OCI-LY7 (cell line): ENCODE results near the gene B3GALT5. TPM values are rescaled to one million over a fixed set of nuclear protein-coding genes. Genes with fewer than 3 reads are reported as not detected.

Experiments used
- BruUV-seq: library from RNA; stranded (reverse); fragments of 400-500 nt; replicated peaks from 2 replicates; lab custom pipeline; 2021; lab: Mats Ljungman, UMichigan
- CTCF ChIA-PET: fragments of 300-600 bp; sonication (Branson Sonifier 250); formaldehyde crosslinking; loops from one replicate; lab custom pipeline; 2022; ENCODE audit warnings: antibody characterized with exemption; ENCODE audit not compliant: unreplicated experiment; lab: Charles Lee
- POLR2A ChIA-PET: fragments of 300-600 bp; sonication (Branson Sonifier 250); formaldehyde crosslinking; loops from one replicate; lab custom pipeline; 2022; ENCODE audit warnings: antibody characterized with exemption; lab: Charles Lee
- DNase-seq: peaks from one replicate; pipeline ENCODE4 v3.0.0-alpha.2; 2015; ENCODE audit warnings: low spot score
- H2AFZ ChIP-seq: fragments of 200-600 bp; sonication (generic), shearing (Covaris generic); 2 replicates; pipeline ENCODE4 v1.6.1; 2014; ENCODE audit warnings: mild to moderate bottlenecking, antibody characterized with exemption, low read length, moderate library complexity
- H3K27ac ChIP-seq: fragments of 200-600 bp; sonication (generic); 2 replicates; pipeline ENCODE4 v1.5.1; 2014; ENCODE audit warnings: mixed run types, low read depth, mild to moderate bottlenecking, moderate library complexity, low read length, inconsistent platforms; ENCODE audit not compliant: poor library complexity, severe bottlenecking
- H3K36me3 ChIP-seq: fragments of 200-600 bp; sonication (generic); 2 replicates; pipeline ENCODE4 v1.6.1; 2014; ENCODE audit warnings: mild to moderate bottlenecking, antibody characterized with exemption, low read length, moderate library complexity, mixed read lengths; ENCODE audit not compliant: insufficient read depth
- H3K4me1 ChIP-seq: fragments of 200-600 bp; sonication (generic); 2 replicates; pipeline ENCODE4 v1.5.1; 2014; ENCODE audit warnings: mild to moderate bottlenecking, low read length; ENCODE audit not compliant: insufficient read depth, poor library complexity, severe bottlenecking
- H3K4me2 ChIP-seq: fragments of 200-600 bp; sonication (generic); 2 replicates; pipeline ENCODE4 v1.6.1; 2014; ENCODE audit warnings: mild to moderate bottlenecking, low read length
- H3K4me3 ChIP-seq: fragments of 200-600 bp; sonication (generic); 2 replicates; pipeline ENCODE4 v1.5.1; 2014; ENCODE audit warnings: mild to moderate bottlenecking, low read depth, low read length; ENCODE audit not compliant: poor library complexity, severe bottlenecking
- H3K79me2 ChIP-seq: fragments of 200-600 bp; sonication (generic); 2 replicates; pipeline ENCODE4 v1.6.1; 2016; ENCODE audit warnings: low read depth, mild to moderate bottlenecking, low read length, moderate library complexity, mixed read lengths; ENCODE audit not compliant: insufficient read depth
- H3K9me2 ChIP-seq: fragments of 200-600 bp; sonication (generic); 2 replicates; pipeline ENCODE4 v1.6.1; 2016; ENCODE audit warnings: mild to moderate bottlenecking, low read length, mixed read lengths; ENCODE audit not compliant: insufficient read depth
- H3K9me3 ChIP-seq: fragments of 200-600 bp; sonication (generic); 2 replicates; pipeline ENCODE4 v1.6.1; 2014; ENCODE audit warnings: mild to moderate bottlenecking, mixed run types, low read length, mixed read lengths
- H4K20me1 ChIP-seq: fragments of 200-600 bp; sonication (generic); 2 replicates; pipeline ENCODE4 v1.6.1; 2014; ENCODE audit warnings: mild to moderate bottlenecking, antibody characterized with exemption, low read length, moderate library complexity, mixed read lengths; ENCODE audit not compliant: insufficient read depth
- EZH2phosphoT487 ChIP-seq: fragments of 200-600 bp; sonication (generic); IDR thresholded peaks from 2 replicates; pipeline ENCODE4 v1.6.1; 2018; ENCODE audit warnings: low read depth, borderline replicate concordance, mild to moderate bottlenecking, mixed run types, antibody characterized with exemption, low read length, moderate library complexity, mixed read lengths
- intact Hi-C: fragments of 100-400 bp; cut with micrococcal nuclease; formaldehyde crosslinking; loops from one replicate; pipeline ENCODE4 v1.10.0; 2022; ENCODE audit not compliant: unreplicated experiment
- total RNA-seq, 2 experiments: library from RNA; depleted of rRNA in 1 of 2; stranded (reverse); fragments of >200 nt in 1 of 2; shearing (Covaris generic) in 1 of 2; gene quantifications; 2 replicates each; pipeline ENCODE4 v1.2.3, GENCODE V29; 2014 to 2022
- TF ChIP-seq, protein P1 (sequence below): fragments of 200-600 bp; sonication (generic); conservative IDR thresholded peaks from 2 replicates; pipeline ENCODE4 v1.5.1; 2014; ENCODE audit warnings: mild to moderate bottlenecking, antibody characterized with exemption, low read length, moderate library complexity, mixed read lengths

Gene B3GALT5
- total RNA-seq, 2 experiments from 2014 or later = not detected

DNA sequence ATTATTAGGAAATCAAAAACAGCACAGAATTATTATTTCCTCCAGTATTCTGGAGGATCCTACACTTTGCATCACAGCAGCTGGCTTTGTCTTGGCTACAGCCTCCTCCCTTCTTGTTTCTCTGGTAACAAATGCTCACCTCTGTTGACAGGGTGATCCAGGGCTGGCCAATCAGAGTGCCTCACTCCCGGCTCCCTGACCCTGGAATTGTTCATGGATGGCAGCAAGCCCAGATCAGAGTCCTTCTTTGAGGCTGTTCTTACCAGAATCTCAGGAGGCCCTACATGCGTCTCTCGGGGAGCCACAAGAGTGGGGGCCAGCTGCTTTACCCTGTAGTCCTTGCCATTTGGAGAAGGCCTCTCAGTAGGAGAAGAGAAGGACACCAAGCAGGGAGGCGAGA, 83.9 kb downstream of the B3GALT5 start:
- intact Hi-C loops = no loop called here
- ChIA-PET POLR2A (no interaction called here), CTCF (no interaction called here)
- H3K9me2 ChIP-seq = no peaks in the 10 kb centered on the region
- no peak overlapping the region for H3K4me2 ChIP-seq
- TF ChIP-seq EZH2phosphoT487 = no peak
- TF ChIP-seq, protein P1, sequence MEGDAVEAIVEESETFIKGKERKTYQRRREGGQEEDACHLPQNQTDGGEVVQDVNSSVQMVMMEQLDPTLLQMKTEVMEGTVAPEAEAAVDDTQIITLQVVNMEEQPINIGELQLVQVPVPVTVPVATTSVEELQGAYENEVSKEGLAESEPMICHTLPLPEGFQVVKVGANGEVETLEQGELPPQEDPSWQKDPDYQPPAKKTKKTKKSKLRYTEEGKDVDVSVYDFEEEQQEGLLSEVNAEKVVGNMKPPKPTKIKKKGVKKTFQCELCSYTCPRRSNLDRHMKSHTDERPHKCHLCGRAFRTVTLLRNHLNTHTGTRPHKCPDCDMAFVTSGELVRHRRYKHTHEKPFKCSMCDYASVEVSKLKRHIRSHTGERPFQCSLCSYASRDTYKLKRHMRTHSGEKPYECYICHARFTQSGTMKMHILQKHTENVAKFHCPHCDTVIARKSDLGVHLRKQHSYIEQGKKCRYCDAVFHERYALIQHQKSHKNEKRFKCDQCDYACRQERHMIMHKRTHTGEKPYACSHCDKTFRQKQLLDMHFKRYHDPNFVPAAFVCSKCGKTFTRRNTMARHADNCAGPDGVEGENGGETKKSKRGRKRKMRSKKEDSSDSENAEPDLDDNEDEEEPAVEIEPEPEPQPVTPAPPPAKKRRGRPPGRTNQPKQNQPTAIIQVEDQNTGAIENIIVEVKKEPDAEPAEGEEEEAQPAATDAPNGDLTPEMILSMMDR = no peak
- no peaks in the 10 kb centered on the region for H3K79me2 ChIP-seq
- no peaks in the 10 kb centered on the region for H4K20me1 ChIP-seq
- BruUV-seq = no TSS peak
- no peaks in the 10 kb centered on the region for H3K4me1 ChIP-seq
- DNase-seq = no peak
- no peaks in the 10 kb centered on the region for H3K9me3 ChIP-seq
- H3K36me3 ChIP-seq = no peaks in the 10 kb centered on the region
- H3K4me3 ChIP-seq = no peak overlapping the region
- no peak overlapping the region for H3K27ac ChIP-seq
- H2AFZ ChIP-seq = no peak overlapping the region

DNA sequence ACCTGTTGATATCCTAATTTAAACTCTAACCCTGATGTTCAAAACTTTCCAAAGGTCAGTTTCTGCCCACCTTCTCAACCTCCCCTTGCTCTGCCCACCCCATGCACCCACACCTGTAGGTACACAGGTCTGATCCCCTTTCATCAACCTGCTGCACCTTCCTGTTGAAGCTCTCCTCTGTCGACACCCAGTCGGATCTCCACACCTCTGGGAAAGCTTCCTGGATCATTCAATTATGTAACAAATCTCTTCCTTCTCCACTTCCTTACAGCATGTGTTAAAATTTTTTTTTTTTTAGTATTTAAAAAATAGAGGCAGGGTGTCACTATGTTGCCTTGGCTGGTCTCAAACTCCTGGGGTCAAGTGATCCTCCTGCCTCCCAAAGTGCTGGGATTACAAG, 87.6 kb downstream of the B3GALT5 start:
- CTCF ChIA-PET = no interaction called here
- no peaks in the 10 kb centered on the region for H3K9me3 ChIP-seq
- TF ChIP-seq, protein P1 = no peak
- TF ChIP-seq EZH2phosphoT487 = no peak

DNA sequence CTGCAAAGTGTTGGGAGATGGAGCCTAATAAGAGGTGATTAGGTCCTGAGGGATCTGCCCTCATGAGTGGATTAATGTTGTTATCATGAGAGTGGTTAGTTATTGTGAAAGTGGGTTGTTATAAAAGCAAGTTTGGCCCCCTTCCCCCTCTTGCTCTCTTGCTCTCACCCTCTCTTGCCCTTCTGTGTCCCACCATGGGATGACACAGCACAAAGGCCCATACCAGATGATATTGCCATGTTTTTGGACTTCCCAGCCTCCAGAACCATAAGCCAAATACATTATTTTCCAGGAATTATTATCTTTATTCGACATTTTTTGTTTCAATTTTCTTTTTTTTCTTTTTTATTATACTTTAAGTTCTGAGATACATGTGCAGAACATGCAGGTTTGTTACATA, 90.8 kb downstream of the B3GALT5 start:
- intact Hi-C loops = no loop called here
- H2AFZ ChIP-seq = no peak overlapping the region
- H3K4me1 ChIP-seq = no peaks in the 10 kb centered on the region
- no TSS peak for BruUV-seq
- no peak for TF ChIP-seq EZH2phosphoT487
- TF ChIP-seq, protein P1 = no peak
- no peak overlapping the region for H3K4me2 ChIP-seq
- ChIA-PET POLR2A (no interaction called here), CTCF (no interaction called here)
- H3K9me2 ChIP-seq = no peaks in the 10 kb centered on the region
- H3K4me3 ChIP-seq = no peak overlapping the region
- H4K20me1 ChIP-seq = no peaks in the 10 kb centered on the region
- no peaks in the 10 kb centered on the region for H3K36me3 ChIP-seq
- no peaks in the 10 kb centered on the region for H3K9me3 ChIP-seq
- H3K27ac ChIP-seq = no peak overlapping the region
- H3K79me2 ChIP-seq = no peaks in the 10 kb centered on the region
- no peak for DNase-seq

More for the DNA sequence above, 87.6 kb downstream of the B3GALT5 start:
- BruUV-seq = no TSS peak
- Histone ChIP-seq H3K9me2 (no peaks in the 10 kb centered on the region), H3K79me2 (no peaks in the 10 kb centered on the region), H3K27ac (no peak overlapping the region), H3K4me3 (no peak overlapping the region), H3K36me3 (no peaks in the 10 kb centered on the region), H3K4me1 (no peaks in the 10 kb centered on the region), H2AFZ (no peak overlapping the region), H3K4me2 (no peak overlapping the region), H4K20me1 (no peaks in the 10 kb centered on the region)
- intact Hi-C loops = no loop called here
- no peak for DNase-seq
- POLR2A ChIA-PET = interaction anchor here (0.7 kb wide), 1 partner anchor 10 kb away, joined by 3 read pairs; no protein-coding TSS in a partner anchor
